Measurements from ENCODE around the gene BANP. TPM values are rescaled to one million over a fixed set of nuclear protein-coding genes. Genes with fewer than 3 reads are reported as not detected.
"Not testable (repeated sequence)": the region's sequence is repeated elsewhere in the genome, so short reads cannot be mapped to it uniquely, and the experiment has no call there.

Gene BANP
- total RNA-seq, 2 donors from 2014 or later: 31.3 to 59.2 TPM

GRCh38 chr16:88073201-88073721 lies 122.0 kb downstream of the BANP start:
- ATAC-seq: no peak
- H3K27me3 Mint-ChIP-seq: no peaks in the 10 kb centered on the region
- H3K4me1 Mint-ChIP-seq (ENCODE audit: low read depth in 2 of 2): peaks cover 0 to 4% of the 10 kb centered on the region in 2 donors
- no peak overlapping the region for H3K4me3 Mint-ChIP-seq
- H3K27ac Mint-ChIP-seq: no peak overlapping the region
- no peak for DNase-seq (ENCODE audit: low spot score)
- peaks cover 5% of the 10 kb centered on the region for H3K36me3 Mint-ChIP-seq
- no peaks in the 10 kb centered on the region for H3K9me3 Mint-ChIP-seq

GRCh38 chr16:88074041-88074440 lies 122.8 kb downstream of the BANP start:
- Mint-ChIP-seq H3K9me3 (no peaks in the 10 kb centered on the region), H3K4me1 (ENCODE audit: low read depth in 2 of 2) (peaks cover 0 to 4% of the 10 kb centered on the region in 2 donors), H3K4me3 (no peak overlapping the region), H3K36me3 (peaks cover 5% of the 10 kb centered on the region), H3K27ac (no peak overlapping the region), H3K27me3 (no peaks in the 10 kb centered on the region)
- no peak for DNase-seq (ENCODE audit: low spot score)
- ATAC-seq: no peak

- Mint-ChIP-seq H3K4me1 (ENCODE audit: low read depth in 2 of 2) (no peaks in the 10 kb centered on the region), H3K9me3 (no peaks in the 10 kb centered on the region), H3K27ac (no peak overlapping the region), H3K36me3 (no peaks in the 10 kb centered on the region), H3K27me3 (no peaks in the 10 kb centered on the region), H3K4me3 (no peak overlapping the region)
- no peak for DNase-seq (ENCODE audit: low spot score)
- ATAC-seq: no peak
These were observed 125.1 kb downstream of the BANP start for GRCh38 chr16:88076211-88076931.

GRCh38 chr16:88076932-88077320 lies 125.7 kb downstream of the BANP start:
- H3K4me1 Mint-ChIP-seq (ENCODE audit: low read depth in 2 of 2); H3K9me3 Mint-ChIP-seq; DNase-seq (ENCODE audit: low spot score); H3K36me3 Mint-ChIP-seq; H3K4me3 Mint-ChIP-seq; H3K27me3 Mint-ChIP-seq; ATAC-seq; H3K27ac Mint-ChIP-seq: not testable (repeated sequence)

- H3K36me3 Mint-ChIP-seq: no peaks in the 10 kb centered on the region
- ATAC-seq (no peak), DNase-seq (ENCODE audit: low spot score) (no peak)
- no peak overlapping the region for H3K27ac Mint-ChIP-seq
- H3K4me3 Mint-ChIP-seq: no peak overlapping the region
- H3K4me1 Mint-ChIP-seq (ENCODE audit: low read depth in 2 of 2): no peaks in the 10 kb centered on the region
- no peaks in the 10 kb centered on the region for H3K27me3 Mint-ChIP-seq
- no peaks in the 10 kb centered on the region for H3K9me3 Mint-ChIP-seq
These were observed 126.3 kb downstream of the BANP start for GRCh38 chr16:88077328-88078108.

- no peaks in the 10 kb centered on the region for H3K9me3 Mint-ChIP-seq
- no peaks in the 10 kb centered on the region for H3K27me3 Mint-ChIP-seq
- ATAC-seq (no peak), DNase-seq (ENCODE audit: low spot score) (no peak)
- H3K27ac Mint-ChIP-seq: no peak overlapping the region
- no peaks in the 10 kb centered on the region for H3K4me1 Mint-ChIP-seq (ENCODE audit: low read depth in 2 of 2)
- H3K36me3 Mint-ChIP-seq: no peaks in the 10 kb centered on the region
- H3K4me3 Mint-ChIP-seq: no peak overlapping the region
These were observed 127.0 kb downstream of the BANP start for GRCh38 chr16:88078111-88078775.

- Mint-ChIP-seq H3K4me3 (no peak overlapping the region), H3K27ac (no peak overlapping the region)
These were observed 132.3 kb downstream of the BANP start for GRCh38 chr16:88083582-88083981.

GRCh38 chr16:88084881-88085280 lies 133.6 kb downstream of the BANP start:
- DNase-seq (ENCODE audit: low spot score): no peak
- Mint-ChIP-seq H3K4me3 (no peak overlapping the region), H3K27me3 (no peaks in the 10 kb centered on the region), H3K9me3 (no peaks in the 10 kb centered on the region), H3K36me3 (no peaks in the 10 kb centered on the region), H3K27ac (no peak overlapping the region), H3K4me1 (ENCODE audit: low read depth in 2 of 2) (peaks cover 0 to 3% of the 10 kb centered on the region in 2 donors)
- ATAC-seq: no peak

More at GRCh38 chr16:88083582-88083981, 132.3 kb downstream of the BANP start:
- ATAC-seq (no peak), DNase-seq (ENCODE audit: low spot score) (no peak)
- Mint-ChIP-seq H3K4me1 (ENCODE audit: low read depth in 2 of 2) (peaks cover 0 to 3% of the 10 kb centered on the region in 2 donors), H3K9me3 (no peaks in the 10 kb centered on the region), H3K27me3 (no peaks in the 10 kb centered on the region), H3K36me3 (no peaks in the 10 kb centered on the region)

GRCh38 chr16:88086571-88087516 lies 135.6 kb downstream of the BANP start:
- H3K27ac Mint-ChIP-seq: no peak overlapping the region
- peak in 1 of 2 donors; percentile 34 for ATAC-seq
- no peak for DNase-seq (ENCODE audit: low spot score)

GRCh38 chr16:88087517-88087877 lies 136.3 kb downstream of the BANP start:
- H3K4me3 Mint-ChIP-seq: no peak overlapping the region
- H3K9me3 Mint-ChIP-seq: no peaks in the 10 kb centered on the region
- ATAC-seq: no peak
- H3K36me3 Mint-ChIP-seq: no peaks in the 10 kb centered on the region
- H3K4me1 Mint-ChIP-seq (ENCODE audit: low read depth in 2 of 2): peaks cover 0 to 3% of the 10 kb centered on the region in 2 donors
- H3K27me3 Mint-ChIP-seq: no peaks in the 10 kb centered on the region
- H3K27ac Mint-ChIP-seq: no peak overlapping the region
- DNase-seq (ENCODE audit: low spot score): no peak

More at GRCh38 chr16:88086571-88087516, 135.6 kb downstream of the BANP start:
- no peak overlapping the region for H3K4me3 Mint-ChIP-seq
- H3K4me1 Mint-ChIP-seq (ENCODE audit: low read depth in 2 of 2): peaks cover 0 to 3% of the 10 kb centered on the region in 2 donors
- no peaks in the 10 kb centered on the region for H3K27me3 Mint-ChIP-seq
- no peaks in the 10 kb centered on the region for H3K9me3 Mint-ChIP-seq
- no peaks in the 10 kb centered on the region for H3K36me3 Mint-ChIP-seq

- DNase-seq (ENCODE audit: low spot score): no peak
- Mint-ChIP-seq H3K36me3 (no peaks in the 10 kb centered on the region), H3K27me3 (no peaks in the 10 kb centered on the region), H3K4me1 (ENCODE audit: low read depth in 2 of 2) (peaks cover 0 to 3% of the 10 kb centered on the region in 2 donors), H3K27ac (no peak overlapping the region), H3K9me3 (no peaks in the 10 kb centered on the region), H3K4me3 (no peak overlapping the region)
- no peak for ATAC-seq
These were observed 136.9 kb downstream of the BANP start for GRCh38 chr16:88088161-88088581.

- not testable (repeated sequence) for H3K4me1 Mint-ChIP-seq (ENCODE audit: low read depth in 2 of 2)
These were observed 137.4 kb downstream of the BANP start for GRCh38 chr16:88088611-88089010.

GRCh38 chr16:88089071-88089470 lies 137.8 kb downstream of the BANP start:
- DNase-seq (ENCODE audit: low spot score); H3K27ac Mint-ChIP-seq; H3K9me3 Mint-ChIP-seq; H3K4me1 Mint-ChIP-seq (ENCODE audit: low read depth in 2 of 2); H3K36me3 Mint-ChIP-seq; H3K27me3 Mint-ChIP-seq; ATAC-seq; H3K4me3 Mint-ChIP-seq: not testable (repeated sequence)

More at GRCh38 chr16:88088611-88089010, 137.4 kb downstream of the BANP start:
- not testable (repeated sequence) for H3K9me3 Mint-ChIP-seq; DNase-seq (ENCODE audit: low spot score); ATAC-seq; H3K27me3 Mint-ChIP-seq; H3K27ac Mint-ChIP-seq; H3K4me3 Mint-ChIP-seq; H3K36me3 Mint-ChIP-seq

Measured in natural killer cell treated with Interleukin-12 subunit alpha and Interleukin-12 subunit beta and Interleukin-15 and Interleukin-18, amount 100 ng/mL, for 72 hours (primary cell).